NCI-H82 treated with DMSO at 0.1 percent for 48 hours (cell line): ENCODE results near the gene EBF3.

Experiments
- DNase-seq: peaks from one replicate; lab custom pipeline; 2025; ENCODE audit not compliant: unreplicated experiment; lab: John Stamatoyannopoulos, UW

The EBF3 gene

GRCh38 chr10:129857242-129857960 is 106.7 kb downstream of the EBF3 start:
- DNase-seq, result no peak

- DNase-seq, result no peak
Measured at GRCh38 chr10:129855836-129856563, 108.1 kb downstream of the EBF3 start.

- no peak for DNase-seq
Measured at GRCh38 chr10:129854796-129855705, 109.0 kb downstream of the EBF3 start.

- no peak for DNase-seq
Measured at GRCh38 chr10:129854158-129854557, 109.9 kb downstream of the EBF3 start.

GRCh38 chr10:129853562-129853903 is 110.5 kb downstream of the EBF3 start:
- DNase-seq, result no peak

GRCh38 chr10:129852829-129853561 is 111.1 kb downstream of the EBF3 start:
- no peak for DNase-seq

GRCh38 chr10:129851941-129852640 is 112.0 kb downstream of the EBF3 start:
- DNase-seq, result no peak

- DNase-seq, result no peak
Measured at GRCh38 chr10:129850790-129851189, 113.3 kb downstream of the EBF3 start.

GRCh38 chr10:129850316-129850715 is 113.8 kb downstream of the EBF3 start:
- DNase-seq, result no peak

- no peak for DNase-seq
Measured at GRCh38 chr10:129849853-129850252, 114.2 kb downstream of the EBF3 start.

- no peak for DNase-seq
Measured at GRCh38 chr10:129849452-129849750, 114.7 kb downstream of the EBF3 start.

GRCh38 chr10:129848696-129849451 is 115.2 kb downstream of the EBF3 start:
- no peak for DNase-seq

- no peak for DNase-seq
Measured at GRCh38 chr10:129847741-129848483, 116.2 kb downstream of the EBF3 start.

GRCh38 chr10:129846991-129847391 is 117.1 kb downstream of the EBF3 start:
- DNase-seq, result no peak

- DNase-seq, result peak; percentile 66
Measured at GRCh38 chr10:129845111-129845753, 118.8 kb downstream of the EBF3 start.

- peak; percentile 55 for DNase-seq
Measured at GRCh38 chr10:129844216-129844766, 119.8 kb downstream of the EBF3 start.

GRCh38 chr10:129843702-129844101 is 120.4 kb downstream of the EBF3 start:
- no peak for DNase-seq

GRCh38 chr10:129843131-129843541 is 120.9 kb downstream of the EBF3 start:
- no peak for DNase-seq
